ENCODE data around the gene PAPPA. TPM values are rescaled to one million over a fixed set of nuclear protein-coding genes. Genes with fewer than 3 reads are reported as not detected.

The PAPPA gene
- total and polyA plus RNA-seq, 4 experiments from 2014 or later, result not detected

DNA sequence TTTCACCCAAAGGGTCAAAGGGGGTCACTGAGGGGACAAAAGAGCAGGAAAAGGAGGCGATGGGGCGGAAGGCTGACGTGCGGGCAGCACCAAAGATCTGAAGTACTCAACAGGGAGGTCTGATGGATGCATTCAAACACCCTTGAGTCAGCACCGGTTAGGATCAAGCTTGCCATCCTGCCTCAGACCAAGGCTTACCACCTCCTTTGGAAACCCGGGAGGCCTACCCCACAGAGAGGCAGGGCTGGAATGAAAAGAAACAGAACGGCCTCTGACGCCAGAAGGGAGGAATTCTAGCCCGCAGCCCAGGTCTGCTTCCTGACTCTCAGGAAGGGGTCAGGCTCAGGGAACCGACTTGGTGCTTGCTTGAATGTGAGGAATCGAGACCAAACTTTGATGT is 125.6 kb downstream of the PAPPA start:
- Histone ChIP-seq H3K4me3 (ENCODE audit: low read length in 2 of 2) (no peak overlapping the region), H3K27ac (ENCODE audit: low read depth, low read length) (no peak overlapping the region), H3K9me3 (ENCODE audit: control insufficient read depth in 1 of 2, low read length in 2 of 2) (no peaks in the 10 kb centered on the region), H3K4me1 (ENCODE audit: insufficient read depth, low read length) (no peaks in the 10 kb centered on the region), H3K27me3 (ENCODE audit: insufficient read depth, low read length) (no peaks in the 10 kb centered on the region), H3K36me3 (ENCODE audit: insufficient read depth, low read length) (no peaks in the 10 kb centered on the region)
- Mint-ChIP-seq H3K4me1 (no peaks in the 10 kb centered on the region), H3K9me3 (peaks cover 0 to 7% (median 0%) of the 10 kb centered on the region in 8 donors), H3K36me3 (no peaks in the 10 kb centered on the region), H3K27me3 (peaks cover 1 to 7% of the 10 kb centered on the region in 2 donors), H3K27ac (no peak overlapping the region), H3K4me3 (no peak overlapping the region)
- POLR2A ChIA-PET (ENCODE audit: partially characterized antibody), result no interaction called here
- CTCF ChIA-PET (ENCODE audit: partially characterized antibody), result interaction anchor here (1.0 kb wide), 1 partner anchor 11 kb away, joined by 3 read pairs; no protein-coding TSS in a partner anchor
- DNase-seq, result no peak
- intact Hi-C loops (cut with micrococcal nuclease), result no loop called here

DNA sequence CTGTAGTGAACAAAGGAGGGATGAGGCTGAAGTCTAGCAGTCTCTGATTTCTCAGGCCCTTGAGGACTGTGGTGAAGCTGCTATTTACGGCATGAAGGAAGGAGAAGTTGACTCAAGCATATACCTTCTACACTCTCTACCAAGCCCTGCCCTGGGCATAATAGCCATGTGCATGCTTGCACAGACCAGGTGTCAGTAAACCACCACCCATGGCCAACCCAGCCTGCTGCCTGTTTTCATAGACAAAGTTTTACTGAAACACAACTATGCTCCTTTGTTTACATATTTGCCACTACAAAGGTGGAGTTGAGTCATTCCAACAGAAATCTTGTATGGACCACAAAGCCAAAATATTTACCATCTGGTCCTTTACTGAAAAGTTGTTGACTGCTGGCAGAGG is 126.9 kb downstream of the PAPPA start:
- intact Hi-C loops (cut with micrococcal nuclease), result no loop called here
- Histone ChIP-seq H3K27me3 (ENCODE audit: insufficient read depth, low read length) (no peaks in the 10 kb centered on the region), H3K27ac (ENCODE audit: low read depth, low read length) (no peak overlapping the region), H3K9me3 (ENCODE audit: control insufficient read depth in 1 of 2, low read length in 2 of 2) (no peaks in the 10 kb centered on the region), H3K4me1 (ENCODE audit: insufficient read depth, low read length) (no peaks in the 10 kb centered on the region), H3K36me3 (ENCODE audit: insufficient read depth, low read length) (no peaks in the 10 kb centered on the region), H3K4me3 (ENCODE audit: low read length in 2 of 2) (no peak overlapping the region)
- Mint-ChIP-seq H3K36me3 (no peaks in the 10 kb centered on the region), H3K9me3 (peaks cover 0 to 7% (median 0%) of the 10 kb centered on the region in 8 donors), H3K27me3 (peaks cover 0 to 6% of the 10 kb centered on the region in 2 donors), H3K27ac (no peak overlapping the region), H3K4me3 (no peak overlapping the region), H3K4me1 (no peaks in the 10 kb centered on the region)
- CTCF ChIA-PET (ENCODE audit: partially characterized antibody), result no interaction called here
- POLR2A ChIA-PET (ENCODE audit: partially characterized antibody), result no interaction called here
- DNase-seq, result no peak

DNA sequence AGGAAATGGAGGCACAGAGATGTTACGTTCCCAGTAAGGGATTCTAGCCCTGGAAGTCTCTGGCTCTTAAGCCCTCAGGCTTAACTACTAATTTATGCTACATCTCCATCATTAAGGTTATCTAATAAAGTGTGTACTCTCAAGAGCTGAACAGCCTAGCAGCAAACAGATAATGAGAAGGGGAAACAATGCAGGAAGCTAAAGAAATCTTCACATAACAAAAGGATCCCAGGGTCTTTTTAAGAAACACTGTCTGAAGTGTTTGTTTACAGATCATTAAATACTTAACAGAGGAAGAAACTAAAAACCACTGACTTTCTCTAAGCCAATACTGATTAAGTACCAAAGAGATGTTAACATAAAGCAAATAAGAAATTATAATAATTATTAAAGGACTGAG is 129.0 kb downstream of the PAPPA start:
- CTCF ChIA-PET (ENCODE audit: partially characterized antibody), result no interaction called here
- Histone ChIP-seq H3K4me3 (ENCODE audit: low read length in 2 of 2) (no peak overlapping the region), H3K4me1 (ENCODE audit: insufficient read depth, low read length) (no peaks in the 10 kb centered on the region), H3K27me3 (ENCODE audit: insufficient read depth, low read length) (no peaks in the 10 kb centered on the region), H3K9me3 (ENCODE audit: control insufficient read depth in 1 of 2, low read length in 2 of 2) (no peaks in the 10 kb centered on the region), H3K27ac (ENCODE audit: low read depth, low read length) (no peak overlapping the region), H3K36me3 (ENCODE audit: insufficient read depth, low read length) (no peaks in the 10 kb centered on the region)
- DNase-seq, result no peak
- Mint-ChIP-seq H3K27me3 (peaks cover 2 to 4% of the 10 kb centered on the region in 2 donors), H3K4me1 (no peaks in the 10 kb centered on the region), H3K36me3 (no peaks in the 10 kb centered on the region), H3K9me3 (peaks cover 0 to 7% (median 0%) of the 10 kb centered on the region in 8 donors), H3K27ac (no peak overlapping the region), H3K4me3 (no peak overlapping the region)
- intact Hi-C loops (cut with micrococcal nuclease), result no loop called here
- POLR2A ChIA-PET (ENCODE audit: partially characterized antibody), result no interaction called here

DNA sequence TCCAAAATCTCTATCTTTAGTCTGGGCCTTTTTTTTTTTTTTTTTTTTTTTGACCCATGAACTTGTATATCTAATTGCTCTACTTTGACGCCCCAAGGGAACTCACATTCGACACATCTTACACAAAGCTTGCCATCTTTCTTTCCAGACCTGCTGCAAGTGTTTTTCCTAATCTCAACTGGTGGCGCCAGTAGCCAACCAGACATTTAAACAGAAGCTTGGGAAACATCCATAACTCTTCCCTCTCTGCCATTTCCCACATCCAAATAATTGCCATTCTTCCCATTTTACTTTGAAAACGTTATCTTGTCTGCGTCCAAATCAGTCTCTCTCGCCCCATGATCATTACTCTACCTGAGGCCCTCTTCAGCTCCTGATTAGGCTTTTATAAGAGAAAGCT is 130.9 kb downstream of the PAPPA start:
- peaks cover 0 to 5% (median 0%) of the 10 kb centered on the region in 8 donors for H3K9me3 Mint-ChIP-seq
- Histone ChIP-seq H3K9me3 (ENCODE audit: control insufficient read depth in 1 of 2, low read length in 2 of 2) (no peaks in the 10 kb centered on the region), H3K4me3 (ENCODE audit: low read length in 2 of 2) (no peak overlapping the region), H3K27me3 (ENCODE audit: insufficient read depth, low read length) (no peaks in the 10 kb centered on the region), H3K4me1 (ENCODE audit: insufficient read depth, low read length) (no peaks in the 10 kb centered on the region), H3K36me3 (ENCODE audit: insufficient read depth, low read length) (no peaks in the 10 kb centered on the region), H3K27ac (ENCODE audit: low read depth, low read length) (no peak overlapping the region)
- H3K27ac Mint-ChIP-seq, result no peak overlapping the region
- H3K27me3 Mint-ChIP-seq, result peaks cover 3 to 4% of the 10 kb centered on the region in 2 donors
- DNase-seq, result no peak
- no peaks in the 10 kb centered on the region for H3K4me1 Mint-ChIP-seq
- intact Hi-C loops (cut with micrococcal nuclease), result no loop called here
- no peak overlapping the region for H3K4me3 Mint-ChIP-seq
- H3K36me3 Mint-ChIP-seq, result no peaks in the 10 kb centered on the region
- CTCF ChIA-PET (ENCODE audit: partially characterized antibody), result no interaction called here
- POLR2A ChIA-PET (ENCODE audit: partially characterized antibody), result no interaction called here

DNA sequence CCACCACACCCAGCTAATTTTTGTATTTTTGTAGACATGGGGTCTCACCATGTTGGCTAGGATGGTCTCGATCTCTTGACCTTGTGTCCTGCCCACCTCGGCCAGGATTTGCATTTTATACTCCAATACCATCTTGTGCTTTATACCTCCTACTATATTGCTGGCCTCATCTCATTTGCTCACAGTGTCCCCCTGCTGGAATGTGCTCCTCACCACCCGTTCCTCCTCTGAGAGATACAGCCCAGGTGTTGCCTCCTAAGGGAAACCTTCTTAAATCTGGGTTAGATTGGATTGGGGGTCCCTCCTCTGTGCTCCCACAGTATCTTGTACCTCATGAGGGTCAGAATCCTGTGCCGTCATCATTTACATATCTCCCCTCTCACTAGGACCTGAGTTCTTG is 131.7 kb downstream of the PAPPA start:
- ChIA-PET POLR2A (ENCODE audit: partially characterized antibody) (no interaction called here), CTCF (ENCODE audit: partially characterized antibody) (no interaction called here)
- H3K9me3 ChIP-seq (ENCODE audit: control insufficient read depth in 1 of 2, low read length in 2 of 2), result no peaks in the 10 kb centered on the region
- Mint-ChIP-seq H3K9me3 (peaks cover 0 to 3% (median 0%) of the 10 kb centered on the region in 8 donors), H3K4me3 (no peak overlapping the region), H3K27ac (no peak overlapping the region), H3K4me1 (no peaks in the 10 kb centered on the region), H3K36me3 (no peaks in the 10 kb centered on the region), H3K27me3 (peaks cover 5 to 6% of the 10 kb centered on the region in 2 donors)
- no peak for DNase-seq
- no peak overlapping the region for H3K4me3 ChIP-seq (ENCODE audit: low read length in 2 of 2)
- H3K27ac ChIP-seq (ENCODE audit: low read depth, low read length), result no peak overlapping the region
- no peaks in the 10 kb centered on the region for H3K27me3 ChIP-seq (ENCODE audit: insufficient read depth, low read length)
- H3K36me3 ChIP-seq (ENCODE audit: insufficient read depth, low read length), result no peaks in the 10 kb centered on the region
- intact Hi-C loops (cut with micrococcal nuclease), result no loop called here
- no peaks in the 10 kb centered on the region for H3K4me1 ChIP-seq (ENCODE audit: insufficient read depth, low read length)

DNA sequence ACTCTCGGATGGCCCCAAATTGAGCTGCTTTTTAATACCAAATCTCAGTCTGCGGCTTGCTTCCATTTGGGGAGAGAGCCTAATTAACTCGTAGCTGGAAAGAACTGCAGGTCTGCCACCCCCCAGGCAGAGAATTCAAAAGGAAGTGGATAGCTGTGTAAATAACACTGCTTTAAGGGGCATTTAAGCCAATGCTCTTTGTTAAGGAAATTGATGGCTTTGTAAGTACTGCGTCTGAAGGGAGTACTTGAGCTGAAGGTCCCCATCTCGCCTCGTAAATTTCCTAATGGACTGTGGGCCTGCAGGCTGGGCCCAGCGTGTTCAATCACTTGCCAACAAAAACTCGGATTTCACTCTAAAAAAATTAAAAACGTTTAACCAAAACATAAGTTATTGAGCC is 132.7 kb downstream of the PAPPA start:
- H3K27me3 ChIP-seq (ENCODE audit: insufficient read depth, low read length), result no peaks in the 10 kb centered on the region
- no peak for DNase-seq
- Mint-ChIP-seq H3K4me3 (no peak overlapping the region), H3K4me1 (no peaks in the 10 kb centered on the region), H3K27ac (no peak overlapping the region), H3K27me3 (peaks cover 5 to 6% of the 10 kb centered on the region in 2 donors), H3K36me3 (no peaks in the 10 kb centered on the region), H3K9me3 (no peaks in the 10 kb centered on the region)
- H3K4me3 ChIP-seq (ENCODE audit: low read length in 2 of 2), result no peak overlapping the region
- H3K9me3 ChIP-seq (ENCODE audit: control insufficient read depth in 1 of 2, low read length in 2 of 2), result no peaks in the 10 kb centered on the region
- no peak overlapping the region for H3K27ac ChIP-seq (ENCODE audit: low read depth, low read length)
- intact Hi-C loops (cut with micrococcal nuclease), result no loop called here
- no peaks in the 10 kb centered on the region for H3K36me3 ChIP-seq (ENCODE audit: insufficient read depth, low read length)
- H3K4me1 ChIP-seq (ENCODE audit: insufficient read depth, low read length), result no peaks in the 10 kb centered on the region
- ChIA-PET POLR2A (ENCODE audit: partially characterized antibody) (no interaction called here), CTCF (ENCODE audit: partially characterized antibody) (no interaction called here)

DNA sequence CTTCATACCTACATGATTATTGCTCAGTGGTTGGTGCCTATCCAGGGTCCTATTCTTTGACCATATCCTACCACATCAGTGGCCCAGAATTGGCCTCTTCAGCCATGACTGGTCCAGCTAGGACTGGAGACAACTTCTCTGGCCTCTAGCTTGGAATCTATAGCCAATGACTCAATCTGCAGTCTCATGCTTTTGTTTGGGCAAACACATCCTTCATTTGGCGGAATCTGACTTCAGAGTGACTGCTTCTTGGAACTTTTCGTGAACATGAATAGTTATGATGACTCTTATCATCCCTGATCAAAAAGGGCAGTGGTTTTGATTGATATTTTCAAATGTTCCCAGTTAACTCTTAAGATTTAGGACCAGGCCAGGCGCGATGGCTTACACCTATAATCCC is 134.1 kb downstream of the PAPPA start:
- H3K27me3 ChIP-seq (ENCODE audit: insufficient read depth, low read length), result no peaks in the 10 kb centered on the region
- no peak overlapping the region for H3K4me3 ChIP-seq (ENCODE audit: low read length in 2 of 2)
- H3K27ac ChIP-seq (ENCODE audit: low read depth, low read length), result no peak overlapping the region
- H3K9me3 Mint-ChIP-seq, result no peaks in the 10 kb centered on the region
- H3K36me3 Mint-ChIP-seq, result no peaks in the 10 kb centered on the region
- H3K4me3 Mint-ChIP-seq, result no peak overlapping the region
- intact Hi-C loops (cut with micrococcal nuclease), result no loop called here
- H3K9me3 ChIP-seq (ENCODE audit: control insufficient read depth in 1 of 2, low read length in 2 of 2), result no peaks in the 10 kb centered on the region
- no peak overlapping the region for H3K27ac Mint-ChIP-seq
- H3K4me1 Mint-ChIP-seq, result no peaks in the 10 kb centered on the region
- H3K27me3 Mint-ChIP-seq, result peaks cover 5 to 6% of the 10 kb centered on the region in 2 donors
- no peak for DNase-seq
- ChIA-PET CTCF (ENCODE audit: partially characterized antibody) (no interaction called here), POLR2A (ENCODE audit: partially characterized antibody) (no interaction called here)
- H3K36me3 ChIP-seq (ENCODE audit: insufficient read depth, low read length), result no peaks in the 10 kb centered on the region
- no peaks in the 10 kb centered on the region for H3K4me1 ChIP-seq (ENCODE audit: insufficient read depth, low read length)

DNA sequence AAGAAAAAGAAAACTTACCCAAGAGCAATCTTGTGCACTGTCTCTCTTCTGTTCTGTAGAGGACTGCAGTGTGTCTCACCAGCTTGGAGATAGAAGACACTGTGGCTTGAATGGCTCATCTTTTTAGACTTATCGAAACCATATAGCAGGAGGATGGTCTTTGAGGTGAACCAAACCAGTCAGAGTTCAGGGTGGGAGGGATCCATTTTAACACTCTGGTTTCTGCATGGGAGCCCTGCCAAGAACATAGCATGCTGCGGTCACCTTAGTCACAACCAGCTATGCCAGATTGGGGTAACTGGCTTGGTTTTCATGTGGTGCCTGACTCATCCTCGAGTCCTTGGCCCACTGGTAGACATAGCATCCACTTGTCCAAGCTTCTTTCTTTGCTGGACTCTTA is 135.1 kb downstream of the PAPPA start:
- H3K4me3 Mint-ChIP-seq, result no peak overlapping the region
- intact Hi-C loops (cut with micrococcal nuclease), result no loop called here
- no peak for DNase-seq
- Histone ChIP-seq H3K4me1 (ENCODE audit: insufficient read depth, low read length) (no peaks in the 10 kb centered on the region), H3K27me3 (ENCODE audit: insufficient read depth, low read length) (no peaks in the 10 kb centered on the region), H3K4me3 (ENCODE audit: low read length in 2 of 2) (no peak overlapping the region), H3K27ac (ENCODE audit: low read depth, low read length) (no peak overlapping the region), H3K9me3 (ENCODE audit: control insufficient read depth in 1 of 2, low read length in 2 of 2) (no peaks in the 10 kb centered on the region), H3K36me3 (ENCODE audit: insufficient read depth, low read length) (no peaks in the 10 kb centered on the region)
- H3K36me3 Mint-ChIP-seq, result no peaks in the 10 kb centered on the region
- no peak overlapping the region for H3K27ac Mint-ChIP-seq
- H3K4me1 Mint-ChIP-seq, result no peaks in the 10 kb centered on the region
- CTCF ChIA-PET (ENCODE audit: partially characterized antibody), result no interaction called here
- peaks cover 5 to 6% of the 10 kb centered on the region in 2 donors for H3K27me3 Mint-ChIP-seq
- POLR2A ChIA-PET (ENCODE audit: partially characterized antibody), result no interaction called here
- H3K9me3 Mint-ChIP-seq, result no peaks in the 10 kb centered on the region
